Measurements from ENCODE around the gene SULT6B1. TPM values are rescaled to one million over a fixed set of nuclear protein-coding genes. Genes with fewer than 3 reads are reported as not detected.
"Not testable (repeated sequence)": the region's sequence is repeated elsewhere in the genome, so short reads cannot be mapped to it uniquely, and the experiment has no call there.

The SULT6B1 gene
- total RNA-seq, 5 donors from 2014 or later (not counting 1 experiment from before 2014, with no cell fraction given), result not detected

GRCh38 chr2:37201766-37202165 is 13.3 kb upstream of the SULT6B1 start:
- peak in 11 of 35 experiments; percentile 3 to 43 (median 10) for DNase-seq
- peaks cover 6 to 49% of the 10 kb centered on the region in 2 donors for H3K36me3 ChIP-seq (ENCODE audit: control insufficient read depth in 2 of 2, extremely low read depth in 1 of 2, insufficient read depth in 1 of 2, low read length in 1 of 2)
- H3K27me3 ChIP-seq (replicated peaks in 1 of 2; ENCODE audit: control insufficient read depth in 2 of 2, extremely low read depth in 1 of 2, insufficient read depth in 2 of 2, low read length in 1 of 2), result no peaks in the 10 kb centered on the region
- peak overlapping the region; percentile 24 to 75 for H3K27ac Mint-ChIP-seq
- H3K4me1 ChIP-seq (ENCODE audit: control insufficient read depth in 1 of 2, extremely low read depth in 1 of 2, insufficient read depth in 2 of 2, low read length in 2 of 2), result peaks cover 4 to 21% of the 10 kb centered on the region in 2 experiments
- ChIA-PET CTCF (no interaction called here), POLR2A (interaction anchor here in 1 of 2 donors (0.6 kb wide), 1 partner anchor 8 kb away, joined by 3 read pairs; no protein-coding TSS in a partner anchor)
- H3K4me1 Mint-ChIP-seq, result peaks cover 39 to 59% (median 45%) of the 10 kb centered on the region in 3 donors
- no peak overlapping the region for H3K4me3 Mint-ChIP-seq
- peaks cover 4 to 13% (median 10%) of the 10 kb centered on the region in 3 donors for H3K9me3 Mint-ChIP-seq
- WGBS (ENCODE audit: insufficient coverage), result no CpG with 5 or more reads among the region's 1 CpG
- no peak overlapping the region for H3K4me3 ChIP-seq (ENCODE audit: control insufficient read depth in 1 of 2, extremely low read depth in 1 of 2, low read length in 1 of 2)
- no peaks in the 10 kb centered on the region for H3K27me3 Mint-ChIP-seq
- H3K27ac ChIP-seq (ENCODE audit: low read length), result no peak overlapping the region
- no peaks in the 10 kb centered on the region for H3K9me3 ChIP-seq
- peak in 3 of 4 experiments; percentile 53 to 73 (median 59) for ATAC-seq (replicated peaks in 1 of 4)
- peaks cover 59% of the 10 kb centered on the region for H3K36me3 Mint-ChIP-seq

GRCh38 chr2:37201208-37201607 is 12.7 kb upstream of the SULT6B1 start:
- Mint-ChIP-seq H3K9me3 (peaks cover 4 to 10% (median 8%) of the 10 kb centered on the region in 3 donors), H3K27me3 (no peaks in the 10 kb centered on the region), H3K4me3 (no peak overlapping the region), H3K4me1 (peaks cover 43 to 58% (median 46%) of the 10 kb centered on the region in 3 donors), H3K27ac (peak overlapping the region in 1 of 2 donors; percentile 41), H3K36me3 (peaks cover 56% of the 10 kb centered on the region)
- CTCF ChIA-PET, result no interaction called here
- peaks cover 6 to 44% of the 10 kb centered on the region in 2 donors for H3K36me3 ChIP-seq (ENCODE audit: control insufficient read depth in 2 of 2, extremely low read depth in 1 of 2, insufficient read depth in 1 of 2, low read length in 1 of 2)
- H3K4me1 ChIP-seq (ENCODE audit: control insufficient read depth in 1 of 2, extremely low read depth in 1 of 2, insufficient read depth in 2 of 2, low read length in 2 of 2), result peaks cover 4 to 23% of the 10 kb centered on the region in 2 experiments
- POLR2A ChIA-PET, result interaction anchor here in 1 of 2 donors (0.6 kb wide), 1 partner anchor 9 kb away, joined by 3 read pairs; no protein-coding TSS in a partner anchor
- ATAC-seq (replicated peaks in 1 of 4), result no peak
- no peak overlapping the region for H3K4me3 ChIP-seq (ENCODE audit: control insufficient read depth in 1 of 2, extremely low read depth in 1 of 2, low read length in 1 of 2)
- no peaks in the 10 kb centered on the region for H3K27me3 ChIP-seq (replicated peaks in 1 of 2; ENCODE audit: control insufficient read depth in 2 of 2, extremely low read depth in 1 of 2, insufficient read depth in 2 of 2, low read length in 1 of 2)
- H3K27ac ChIP-seq (ENCODE audit: low read length), result peak overlapping the region; percentile 22
- no CpG with 5 or more reads among the region's 1 CpG for WGBS (ENCODE audit: insufficient coverage)
- DNase-seq, result no peak
- no peaks in the 10 kb centered on the region for H3K9me3 ChIP-seq

- ChIA-PET POLR2A (interaction anchor here in 1 of 2 donors (0.6 kb wide), 1 partner anchor 135 kb away, joined by 4 read pairs; no protein-coding TSS in a partner anchor), CTCF (interaction anchor here in 1 of 2 donors (0.6 kb wide), 1 partner anchor 697 kb away, joined by 5 read pairs; no protein-coding TSS in a partner anchor)
- DNase-seq (no peak), ATAC-seq (replicated peaks in 1 of 4) (no peak)
- Mint-ChIP-seq H3K27ac (peak overlapping the region in 1 of 2 donors; percentile 28), H3K4me1 (peaks cover 36 to 51% (median 45%) of the 10 kb centered on the region in 3 donors), H3K9me3 (peaks cover 2 to 3% (median 3%) of the 10 kb centered on the region in 3 donors), H3K4me3 (peak overlapping the region in 2 of 3 donors; percentile 17 to 25), H3K36me3 (peaks cover 33% of the 10 kb centered on the region), H3K27me3 (no peaks in the 10 kb centered on the region)
- Histone ChIP-seq H3K27me3 (replicated peaks in 1 of 2; ENCODE audit: control insufficient read depth in 2 of 2, extremely low read depth in 1 of 2, insufficient read depth in 2 of 2, low read length in 1 of 2) (no peaks in the 10 kb centered on the region), H3K4me3 (ENCODE audit: control insufficient read depth in 1 of 2, extremely low read depth in 1 of 2, low read length in 1 of 2) (no peak overlapping the region), H3K36me3 (ENCODE audit: control insufficient read depth in 2 of 2, extremely low read depth in 1 of 2, insufficient read depth in 1 of 2, low read length in 1 of 2) (peaks cover 6 to 25% of the 10 kb centered on the region in 2 donors), H3K9me3 (no peaks in the 10 kb centered on the region), H3K27ac (ENCODE audit: low read length) (no peak overlapping the region), H3K4me1 (ENCODE audit: control insufficient read depth in 1 of 2, extremely low read depth in 1 of 2, insufficient read depth in 2 of 2, low read length in 2 of 2) (peaks cover 4 to 29% of the 10 kb centered on the region in 2 experiments)
- WGBS (ENCODE audit: insufficient coverage), result 100% methylated on average over 3 of the region's 8 CpGs
Observed at GRCh38 chr2:37198681-37199065, 10.2 kb upstream of the SULT6B1 start.

GRCh38 chr2:37196320-37197195 is 8.1 kb upstream of the SULT6B1 start, which contains the start of gene CEBPZOS:
CEBPZOS (plus strand) TSS chr2:37196496; CDS start chr2:37199705, 3,209 bp downstream.
- H3K36me3 ChIP-seq (ENCODE audit: control insufficient read depth in 2 of 2, extremely low read depth in 1 of 2, insufficient read depth in 1 of 2, low read length in 1 of 2), result peaks cover 0 to 14% of the 10 kb centered on the region in 2 donors
- H3K4me3 Mint-ChIP-seq, result peak within 1 kb of the TSS; percentile 86 to 99 (median 99)
- POLR2A ChIA-PET, result interaction anchor here in 1 of 2 donors (0.6 to 1.1 kb wide), 3 partner anchors 32 to 1470 kb away, joined by 3 to 5 read pairs (median 3); partner anchors contain the start of genes CEBPZ and NDUFAF7
- ATAC-seq (replicated peaks in 1 of 4), result peak; percentile 87 to 92 (median 90)
- no peaks in the 10 kb centered on the region for H3K27me3 ChIP-seq (replicated peaks in 1 of 2; ENCODE audit: control insufficient read depth in 2 of 2, extremely low read depth in 1 of 2, insufficient read depth in 2 of 2, low read length in 1 of 2)
- no peaks in the 10 kb centered on the region for H3K9me3 Mint-ChIP-seq
- H3K4me1 Mint-ChIP-seq, result peaks cover 36 to 46% (median 38%) of the 10 kb centered on the region in 3 donors
- WGBS (ENCODE audit: insufficient coverage), result under 1% methylated on average over 51 of the region's 72 CpGs
- no peaks in the 10 kb centered on the region for H3K27me3 Mint-ChIP-seq
- peak within 1 kb of the TSS; percentile 64 to 87 for H3K4me3 ChIP-seq (ENCODE audit: control insufficient read depth in 1 of 2, extremely low read depth in 1 of 2, low read length in 1 of 2)
- peaks cover 17% of the 10 kb centered on the region for H3K36me3 Mint-ChIP-seq
- CTCF ChIA-PET, result interaction anchor here in 1 of 2 donors (0.5 to 0.8 kb wide), 3 partner anchors 22 to 47 kb away, joined by 3 to 7 read pairs (median 3); no protein-coding TSS in a partner anchor
- H3K9me3 ChIP-seq, result no peaks in the 10 kb centered on the region
- H3K4me1 ChIP-seq (ENCODE audit: control insufficient read depth in 1 of 2, extremely low read depth in 1 of 2, insufficient read depth in 2 of 2, low read length in 2 of 2), result peaks cover 4 to 29% of the 10 kb centered on the region in 2 experiments
- H3K27ac Mint-ChIP-seq, result peak within 1 kb of the TSS; percentile 97 to 99
- peak within 1 kb of the TSS; percentile 50 for H3K27ac ChIP-seq (ENCODE audit: low read length)
- DNase-seq, result peak; percentile 70 to 94 (median 84)

GRCh38 chr2:37195862-37196319 is 7.4 kb upstream of the SULT6B1 start:
- H3K9me3 ChIP-seq; H3K27me3 ChIP-seq (replicated peaks in 1 of 2; ENCODE audit: control insufficient read depth in 2 of 2, extremely low read depth in 1 of 2, insufficient read depth in 2 of 2, low read length in 1 of 2); POLR2A ChIA-PET; H3K9me3 Mint-ChIP-seq; H3K36me3 ChIP-seq (ENCODE audit: control insufficient read depth in 2 of 2, extremely low read depth in 1 of 2, insufficient read depth in 1 of 2, low read length in 1 of 2); H3K27me3 Mint-ChIP-seq; DNase-seq; CTCF ChIA-PET; ATAC-seq (replicated peaks in 1 of 4): not testable (repeated sequence)
- 93% methylated on average over 11 of the region's 20 CpGs for WGBS (ENCODE audit: insufficient coverage)
- Mint-ChIP-seq H3K4me3 (peak overlapping the region; percentile 86 to 99 (median 99)), H3K4me1 (peaks cover 34 to 40% (median 36%) of the 10 kb centered on the region in 3 donors), H3K27ac (peak overlapping the region; percentile 97 to 99), H3K36me3 (peaks cover 13% of the 10 kb centered on the region)
- Histone ChIP-seq H3K27ac (ENCODE audit: low read length) (peak overlapping the region; percentile 50), H3K4me3 (ENCODE audit: control insufficient read depth in 1 of 2, extremely low read depth in 1 of 2, low read length in 1 of 2) (peak overlapping the region; percentile 64 to 87), H3K4me1 (ENCODE audit: control insufficient read depth in 1 of 2, extremely low read depth in 1 of 2, insufficient read depth in 2 of 2, low read length in 2 of 2) (peaks cover 4 to 29% of the 10 kb centered on the region in 2 experiments)

- ATAC-seq (replicated peaks in 1 of 4) (no peak), DNase-seq (no peak)
- Histone ChIP-seq H3K36me3 (ENCODE audit: control insufficient read depth in 2 of 2, extremely low read depth in 1 of 2, insufficient read depth in 1 of 2, low read length in 1 of 2) (no peaks in the 10 kb centered on the region), H3K4me3 (ENCODE audit: control insufficient read depth in 1 of 2, extremely low read depth in 1 of 2, low read length in 1 of 2) (no peak overlapping the region), H3K27me3 (replicated peaks in 1 of 2; ENCODE audit: control insufficient read depth in 2 of 2, extremely low read depth in 1 of 2, insufficient read depth in 2 of 2, low read length in 1 of 2) (no peaks in the 10 kb centered on the region), H3K4me1 (ENCODE audit: control insufficient read depth in 1 of 2, extremely low read depth in 1 of 2, insufficient read depth in 2 of 2, low read length in 2 of 2) (peaks cover 4 to 15% of the 10 kb centered on the region in 2 experiments), H3K27ac (ENCODE audit: low read length) (no peak overlapping the region), H3K9me3 (no peaks in the 10 kb centered on the region)
- Mint-ChIP-seq H3K27me3 (peaks cover 0 to 3% of the 10 kb centered on the region in 2 donors), H3K4me1 (peaks cover 12 to 13% (median 12%) of the 10 kb centered on the region in 3 donors), H3K36me3 (peaks cover 4% of the 10 kb centered on the region), H3K9me3 (no peaks in the 10 kb centered on the region), H3K27ac (no peak overlapping the region), H3K4me3 (no peak overlapping the region)
- WGBS (ENCODE audit: insufficient coverage), result no CpG with 5 or more reads among the region's 1 CpG
- POLR2A ChIA-PET, result interaction anchor here in 1 of 2 donors (0.7 kb wide), 1 partner anchor 51 kb away, joined by 3 read pairs; no protein-coding TSS in a partner anchor
- CTCF ChIA-PET, result interaction anchor here in 1 of 2 donors (0.6 kb wide), 1 partner anchor 1756 kb away, joined by 5 read pairs; no protein-coding TSS in a partner anchor
Observed at GRCh38 chr2:37192551-37192950, 4.1 kb upstream of the SULT6B1 start.

All from T-cell (primary cell).